Measurements from ENCODE around the gene LYPD5. TPM values are rescaled to one million over a fixed set of nuclear protein-coding genes. Genes with fewer than 3 reads are reported as not detected.

LYPD5 gene
- total RNA-seq, 1 donor from 2014 or later = not detected

DNA sequence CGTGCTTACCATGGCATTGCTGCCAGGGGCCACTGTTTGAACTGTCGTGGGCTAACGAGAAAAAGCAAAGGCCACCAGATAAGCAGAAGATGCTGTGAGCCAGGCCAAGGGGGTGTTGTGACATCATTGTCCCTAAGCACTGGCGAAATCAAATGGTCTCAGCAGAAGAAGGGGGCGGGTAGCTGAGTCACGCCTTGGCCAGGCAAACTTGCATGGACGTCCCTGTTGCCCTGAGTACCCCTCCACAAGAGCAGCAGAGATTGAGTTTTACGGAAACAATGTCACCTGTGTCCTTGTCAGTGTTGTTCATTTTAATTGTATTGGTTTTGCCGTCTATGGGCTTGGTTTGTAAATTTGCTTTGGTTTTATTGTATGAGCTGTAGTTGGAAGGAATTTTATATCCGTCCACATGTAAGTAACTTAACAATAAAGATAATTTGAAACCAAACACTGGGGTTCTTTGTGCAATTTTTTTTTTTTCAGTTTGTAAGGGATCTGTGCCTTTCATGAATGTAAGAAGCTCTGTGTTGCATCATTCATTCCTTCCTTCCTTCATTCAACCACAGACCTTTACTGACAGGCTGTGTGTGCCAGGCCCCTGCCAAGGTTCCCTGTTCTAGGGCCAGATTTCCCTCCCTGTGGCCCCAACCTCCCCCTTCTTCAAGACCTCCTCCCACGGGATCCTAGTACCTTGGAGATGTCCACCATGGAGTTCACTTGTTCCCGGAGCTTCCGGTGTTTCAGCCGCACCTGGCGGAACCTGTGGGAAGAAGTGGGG, 33.8 kb downstream of the LYPD5 start:
- Histone ChIP-seq H4K20me1 (ENCODE audit: insufficient read depth, low read length) (no peaks in the 10 kb centered on the region), H3K79me2 (ENCODE audit: insufficient read depth, low read length) (no peaks in the 10 kb centered on the region), H3K27me3 (ENCODE audit: insufficient read depth, low read length) (no peaks in the 10 kb centered on the region), H3K4me3 (ENCODE audit: insufficient read depth, low read depth, low read length) (no peak overlapping the region), H3K4me1 (ENCODE audit: insufficient read depth, low read length) (peaks cover 31% of the 10 kb centered on the region), H3K9ac (ENCODE audit: low read length) (no peak overlapping the region), H2AFZ (ENCODE audit: low read depth, low read length) (no peak overlapping the region), H3K9me3 (ENCODE audit: insufficient read depth, low read depth, low read length) (no peaks in the 10 kb centered on the region), H3K36me3 (ENCODE audit: insufficient read depth, low read length) (no peaks in the 10 kb centered on the region), H3K4me2 (ENCODE audit: low read length) (no peak overlapping the region), H3K27ac (ENCODE audit: low read depth, low read length) (no peak overlapping the region)
- peaks cover 6% of the 10 kb centered on the region for H3K36me3 Mint-ChIP-seq (ENCODE audit: low read depth, unreplicated experiment)
- H3K27me3 Mint-ChIP-seq (ENCODE audit: low read depth, unreplicated experiment) = peaks cover 38% of the 10 kb centered on the region
- H3K4me1 Mint-ChIP-seq (ENCODE audit: low read depth, unreplicated experiment) = peaks cover 23% of the 10 kb centered on the region
- DNase-seq (ENCODE audit: low read depth) (no peak), FAIRE-seq (no peak)
- no peak overlapping the region for H3K4me3 Mint-ChIP-seq (ENCODE audit: unreplicated experiment)
- peaks cover 1% of the 10 kb centered on the region for H3K9me3 Mint-ChIP-seq (ENCODE audit: unreplicated experiment)
- TF ChIP-seq EZH2 (IDR thresholded peaks at IDR 0.05; ENCODE audit: insufficient read depth, low read length) = no peak
- TF ChIP-seq, protein P1, sequence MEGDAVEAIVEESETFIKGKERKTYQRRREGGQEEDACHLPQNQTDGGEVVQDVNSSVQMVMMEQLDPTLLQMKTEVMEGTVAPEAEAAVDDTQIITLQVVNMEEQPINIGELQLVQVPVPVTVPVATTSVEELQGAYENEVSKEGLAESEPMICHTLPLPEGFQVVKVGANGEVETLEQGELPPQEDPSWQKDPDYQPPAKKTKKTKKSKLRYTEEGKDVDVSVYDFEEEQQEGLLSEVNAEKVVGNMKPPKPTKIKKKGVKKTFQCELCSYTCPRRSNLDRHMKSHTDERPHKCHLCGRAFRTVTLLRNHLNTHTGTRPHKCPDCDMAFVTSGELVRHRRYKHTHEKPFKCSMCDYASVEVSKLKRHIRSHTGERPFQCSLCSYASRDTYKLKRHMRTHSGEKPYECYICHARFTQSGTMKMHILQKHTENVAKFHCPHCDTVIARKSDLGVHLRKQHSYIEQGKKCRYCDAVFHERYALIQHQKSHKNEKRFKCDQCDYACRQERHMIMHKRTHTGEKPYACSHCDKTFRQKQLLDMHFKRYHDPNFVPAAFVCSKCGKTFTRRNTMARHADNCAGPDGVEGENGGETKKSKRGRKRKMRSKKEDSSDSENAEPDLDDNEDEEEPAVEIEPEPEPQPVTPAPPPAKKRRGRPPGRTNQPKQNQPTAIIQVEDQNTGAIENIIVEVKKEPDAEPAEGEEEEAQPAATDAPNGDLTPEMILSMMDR (IDR thresholded peaks at IDR 0.05; ENCODE audit: insufficient read depth, low read depth, low read length) = no peak
- H3K27ac Mint-ChIP-seq (ENCODE audit: unreplicated experiment) = no peak overlapping the region

DNA sequence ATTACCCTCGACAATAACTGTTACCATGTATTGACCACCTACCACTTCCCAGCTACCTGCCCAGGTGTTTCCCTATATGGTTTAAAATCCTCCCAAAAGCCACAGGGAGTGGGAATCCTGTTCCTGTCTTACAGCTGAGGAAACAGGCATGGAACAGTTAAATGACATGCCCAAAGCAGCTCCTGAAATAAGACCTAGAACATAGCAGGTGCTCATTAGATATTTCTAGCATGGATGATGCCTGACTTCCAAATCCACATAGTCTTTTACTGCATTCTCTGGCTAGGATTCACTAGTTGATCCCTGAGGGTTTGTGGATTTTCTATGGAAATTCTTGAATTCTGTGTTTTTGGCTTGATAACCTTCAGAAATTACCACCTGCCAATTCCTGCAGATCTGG, 34.4 kb downstream of the LYPD5 start:
- Mint-ChIP-seq H3K36me3 (ENCODE audit: low read depth, unreplicated experiment) (peaks cover 3% of the 10 kb centered on the region), H3K9me3 (ENCODE audit: unreplicated experiment) (peaks cover 1% of the 10 kb centered on the region), H3K4me3 (ENCODE audit: unreplicated experiment) (no peak overlapping the region), H3K4me1 (ENCODE audit: low read depth, unreplicated experiment) (peaks cover 27% of the 10 kb centered on the region), H3K27ac (ENCODE audit: unreplicated experiment) (no peak overlapping the region), H3K27me3 (ENCODE audit: low read depth, unreplicated experiment) (peaks cover 32% of the 10 kb centered on the region)
- FAIRE-seq (no peak), DNase-seq (ENCODE audit: low read depth) (no peak)
- Histone ChIP-seq H3K27ac (ENCODE audit: low read depth, low read length) (no peak overlapping the region), H3K27me3 (ENCODE audit: insufficient read depth, low read length) (no peaks in the 10 kb centered on the region), H4K20me1 (ENCODE audit: insufficient read depth, low read length) (no peaks in the 10 kb centered on the region), H3K9me3 (ENCODE audit: insufficient read depth, low read depth, low read length) (no peaks in the 10 kb centered on the region), H3K4me3 (ENCODE audit: insufficient read depth, low read depth, low read length) (no peak overlapping the region), H3K4me2 (ENCODE audit: low read length) (no peak overlapping the region), H3K36me3 (ENCODE audit: insufficient read depth, low read length) (no peaks in the 10 kb centered on the region), H3K4me1 (ENCODE audit: insufficient read depth, low read length) (peaks cover 35% of the 10 kb centered on the region), H3K79me2 (ENCODE audit: insufficient read depth, low read length) (no peaks in the 10 kb centered on the region), H3K9ac (ENCODE audit: low read length) (no peak overlapping the region), H2AFZ (ENCODE audit: low read depth, low read length) (no peak overlapping the region)
- TF ChIP-seq, protein P1 (IDR thresholded peaks at IDR 0.05; ENCODE audit: insufficient read depth, low read depth, low read length) = no peak
- TF ChIP-seq EZH2 (IDR thresholded peaks at IDR 0.05; ENCODE audit: insufficient read depth, low read length) = no peak

DNA sequence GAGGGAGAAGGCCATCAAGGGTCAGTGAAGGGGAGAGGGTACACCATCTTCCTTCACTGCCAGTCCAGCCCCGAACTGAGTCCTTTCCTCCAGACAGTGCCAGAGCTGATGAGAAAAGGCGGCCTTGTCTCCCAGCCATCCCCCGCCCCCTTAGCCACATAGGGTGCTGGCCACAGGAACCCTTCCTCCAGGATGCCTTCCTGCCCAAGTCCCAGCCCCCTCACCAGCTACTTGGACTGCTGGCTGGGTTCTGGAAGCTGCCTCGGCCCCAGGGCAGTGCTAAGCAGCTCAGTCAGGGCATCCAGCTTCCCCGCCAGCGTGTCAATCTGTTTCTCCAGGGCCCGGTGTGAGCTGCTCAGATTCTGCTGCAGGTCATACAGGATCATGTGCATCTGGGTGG, 34.9 kb downstream of the LYPD5 start:
- no peaks in the 10 kb centered on the region for H4K20me1 ChIP-seq (ENCODE audit: insufficient read depth, low read length)
- peaks cover 36% of the 10 kb centered on the region for H3K4me1 ChIP-seq (ENCODE audit: insufficient read depth, low read length)
- no peak overlapping the region for H3K27ac ChIP-seq (ENCODE audit: low read depth, low read length)
- peaks cover 27% of the 10 kb centered on the region for H3K4me1 Mint-ChIP-seq (ENCODE audit: low read depth, unreplicated experiment)
- no peak overlapping the region for H2AFZ ChIP-seq (ENCODE audit: low read depth, low read length)
- H3K27me3 Mint-ChIP-seq (ENCODE audit: low read depth, unreplicated experiment) = peaks cover 27% of the 10 kb centered on the region
- no peaks in the 10 kb centered on the region for H3K79me2 ChIP-seq (ENCODE audit: insufficient read depth, low read length)
- peaks cover 1% of the 10 kb centered on the region for H3K9me3 Mint-ChIP-seq (ENCODE audit: unreplicated experiment)
- FAIRE-seq (no peak), DNase-seq (ENCODE audit: low read depth) (no peak)
- no peaks in the 10 kb centered on the region for H3K27me3 ChIP-seq (ENCODE audit: insufficient read depth, low read length)
- H3K36me3 Mint-ChIP-seq (ENCODE audit: low read depth, unreplicated experiment) = peaks cover 3% of the 10 kb centered on the region
- H3K4me2 ChIP-seq (ENCODE audit: low read length) = no peak overlapping the region
- no peak for TF ChIP-seq EZH2 (IDR thresholded peaks at IDR 0.05; ENCODE audit: insufficient read depth, low read length)
- TF ChIP-seq, protein P1 (IDR thresholded peaks at IDR 0.05; ENCODE audit: insufficient read depth, low read depth, low read length) = no peak
- H3K4me3 ChIP-seq (ENCODE audit: insufficient read depth, low read depth, low read length) = no peak overlapping the region
- no peak overlapping the region for H3K4me3 Mint-ChIP-seq (ENCODE audit: unreplicated experiment)
- H3K27ac Mint-ChIP-seq (ENCODE audit: unreplicated experiment) = no peak overlapping the region
- H3K36me3 ChIP-seq (ENCODE audit: insufficient read depth, low read length) = no peaks in the 10 kb centered on the region
- no peaks in the 10 kb centered on the region for H3K9me3 ChIP-seq (ENCODE audit: insufficient read depth, low read depth, low read length)
- H3K9ac ChIP-seq (ENCODE audit: low read length) = no peak overlapping the region

All from astrocyte (in vitro differentiated cells and primary cell).